ENCODE measurements around the gene GDF2.

The GDF2 gene

DNA sequence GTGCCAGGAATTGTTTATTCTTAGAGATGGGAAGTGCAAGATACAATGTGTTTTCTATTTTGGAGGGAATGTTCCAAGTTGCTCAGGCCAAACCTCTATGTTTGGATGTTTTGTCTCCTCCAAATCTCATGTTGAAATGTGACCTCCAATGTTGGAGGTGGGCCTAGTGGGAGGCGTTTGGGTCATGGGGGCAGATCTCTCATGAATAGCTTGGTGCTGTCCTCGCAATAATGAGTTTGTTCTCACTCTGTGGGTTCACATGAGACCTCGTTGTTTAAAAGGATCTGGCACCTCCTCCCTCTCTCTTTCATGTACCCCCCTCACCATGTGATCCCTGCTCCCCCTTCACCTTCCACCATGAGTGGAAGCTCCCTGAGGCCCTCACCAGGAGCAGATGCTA, 30.6 kb upstream of the GDF2 start:
- DNase-seq (ENCODE audit: low spot score), result no peak

GRCh38 chr10:47294057-47294456, 28.2 kb upstream of the GDF2 start:
- DNase-seq (ENCODE audit: low spot score), result no peak

DNA sequence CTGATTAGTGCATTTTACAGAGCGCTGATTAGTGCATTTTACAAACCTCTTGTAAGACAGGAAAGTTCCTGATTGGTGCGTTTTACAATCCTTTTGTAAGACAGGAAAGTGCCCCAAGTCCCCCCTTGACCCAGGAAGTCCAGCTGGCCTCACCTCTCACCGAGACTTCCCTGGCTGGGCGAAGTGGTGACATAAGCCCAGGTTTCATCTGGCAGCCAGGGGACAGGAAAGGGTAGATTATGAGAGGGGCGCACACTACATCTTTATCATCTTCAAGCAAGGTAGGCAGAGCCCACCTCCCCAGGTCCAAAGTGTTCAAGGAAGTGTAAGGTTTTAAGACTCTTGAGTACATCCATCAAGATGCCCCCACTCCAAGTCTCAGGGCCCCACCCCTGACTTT, 27.8 kb upstream of the GDF2 start:
- DNase-seq (ENCODE audit: low spot score), result no peak

GRCh38 chr10:47295411-47295810, 26.8 kb upstream of the GDF2 start:
- DNase-seq (ENCODE audit: low spot score), result no peak

DNA sequence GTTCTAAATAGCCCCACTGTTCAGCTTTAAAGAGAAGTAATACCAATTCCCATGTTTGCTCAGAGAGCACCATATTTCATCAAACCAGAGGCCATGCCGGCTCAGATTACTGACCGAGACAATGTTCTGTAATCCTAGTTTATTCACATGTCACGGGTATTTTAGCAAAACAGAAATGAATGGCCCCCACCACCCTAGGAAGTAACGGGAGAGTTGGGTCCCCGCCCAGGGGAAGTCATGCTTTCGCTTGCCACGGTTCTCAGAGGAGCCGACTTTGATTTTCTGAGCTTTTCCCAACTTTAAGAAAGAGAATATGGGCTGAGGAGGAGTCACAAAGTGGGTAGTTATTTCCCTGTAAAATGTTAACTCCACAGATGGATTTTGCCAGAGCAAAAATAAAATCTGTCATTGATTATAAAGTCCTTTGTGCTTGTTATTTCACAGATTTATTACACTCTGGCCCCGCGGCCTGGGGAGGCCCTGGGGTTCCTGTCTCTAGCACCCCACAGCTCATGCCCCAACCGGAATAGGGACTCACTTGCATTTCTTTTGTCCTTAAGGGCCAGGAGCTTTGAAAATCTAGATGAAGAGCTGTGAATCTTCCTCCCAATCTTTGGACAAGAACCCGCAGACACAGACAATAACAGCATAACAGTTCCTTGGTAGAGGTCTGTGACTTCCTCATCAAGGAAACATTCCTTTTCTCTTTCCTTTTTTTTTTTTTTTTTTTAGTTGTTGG, 25.9 kb upstream of the GDF2 start:
- DNase-seq (ENCODE audit: low spot score), result no peak

DNA sequence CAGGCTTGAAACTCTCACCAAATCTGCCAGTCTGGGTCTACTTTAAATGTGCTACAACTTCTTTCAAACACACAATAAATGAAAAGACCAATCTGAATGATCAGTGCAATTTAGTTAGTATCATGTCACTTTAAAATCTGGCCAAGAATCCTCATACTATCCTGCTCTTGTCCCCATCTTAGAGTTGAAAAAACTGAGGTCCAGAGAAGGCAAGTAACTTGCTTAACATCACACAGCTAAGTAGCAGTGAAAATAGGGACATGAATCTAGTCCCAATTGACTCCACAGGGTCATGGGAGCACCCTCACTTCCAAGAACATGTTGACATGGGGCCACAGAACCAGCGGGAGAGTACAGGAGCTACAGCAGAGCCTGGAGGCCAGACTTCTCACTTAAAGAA, 25.3 kb upstream of the GDF2 start:
- DNase-seq (ENCODE audit: low spot score), result no peak

DNA sequence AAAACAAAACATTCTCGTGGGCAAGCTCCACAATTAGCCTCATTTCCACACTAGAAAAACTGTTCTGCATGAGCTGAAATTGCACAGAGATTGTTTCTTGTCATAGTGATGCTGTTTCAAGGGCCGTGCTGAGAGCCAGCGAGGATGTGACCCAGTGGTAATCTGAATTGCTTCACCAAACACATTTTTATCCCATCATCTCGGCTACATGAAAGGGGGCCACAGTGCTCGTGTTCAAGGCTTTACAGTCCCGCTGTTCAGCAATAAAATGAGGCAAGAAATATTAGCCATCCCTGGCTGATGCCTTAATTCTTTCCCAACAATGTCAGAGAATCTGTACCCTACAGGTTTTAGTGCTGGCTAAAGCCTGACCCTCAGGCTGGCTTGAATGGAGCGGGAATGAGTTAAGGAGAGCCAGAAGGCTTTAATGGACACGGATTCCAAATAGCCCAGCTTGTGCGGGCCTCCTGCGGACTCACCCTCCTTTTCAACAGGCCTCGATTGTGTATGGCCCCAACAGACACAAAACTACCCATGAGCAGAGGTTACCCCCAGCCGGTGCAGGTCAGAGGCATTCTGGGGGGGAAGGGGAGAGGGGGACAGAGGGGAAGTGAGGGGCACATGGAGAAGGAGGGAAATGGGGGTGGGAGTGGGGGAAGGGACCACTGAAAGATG, 24.3 kb upstream of the GDF2 start:
- DNase-seq (ENCODE audit: low spot score), result no peak

- DNase-seq (ENCODE audit: low spot score), result no peak
Measured at GRCh38 chr10:47298715-47299114, 23.5 kb upstream of the GDF2 start.

- DNase-seq (ENCODE audit: low spot score), result peak; percentile 62
Measured at GRCh38 chr10:47299611-47300428, 22.4 kb upstream of the GDF2 start, which contains the start of gene GDF10. Gene GDF10 (plus strand): TSS chr10:47300197. CDS start chr10:47300652, 455 bp downstream.

DNA sequence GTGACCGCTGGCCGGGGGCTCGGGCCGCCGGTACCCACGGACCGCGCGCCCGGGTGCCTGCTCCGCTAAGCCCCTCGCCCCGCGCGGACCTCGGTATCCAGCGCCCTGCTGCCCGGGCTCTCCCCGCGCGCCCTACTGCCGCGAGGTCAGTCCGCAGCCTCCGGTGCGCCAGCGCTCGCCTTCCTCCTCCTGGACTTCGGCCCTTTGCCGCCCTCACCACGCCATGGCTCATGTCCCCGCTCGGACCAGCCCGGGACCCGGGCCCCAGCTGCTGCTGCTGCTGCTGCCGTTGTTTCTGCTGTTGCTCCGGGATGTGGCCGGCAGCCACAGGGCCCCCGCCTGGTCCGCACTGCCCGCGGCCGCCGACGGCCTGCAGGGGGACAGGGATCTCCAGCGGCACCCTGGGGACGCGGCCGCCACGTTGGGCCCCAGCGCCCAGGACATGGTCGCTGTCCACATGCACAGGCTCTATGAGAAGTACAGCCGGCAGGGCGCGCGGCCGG, 21.8 kb upstream of the GDF2 start:
- peak; percentile 69 for DNase-seq (ENCODE audit: low spot score)

- no peak for DNase-seq (ENCODE audit: low spot score)
Measured at GRCh38 chr10:47301833-47302232, 20.4 kb upstream of the GDF2 start.

DNA sequence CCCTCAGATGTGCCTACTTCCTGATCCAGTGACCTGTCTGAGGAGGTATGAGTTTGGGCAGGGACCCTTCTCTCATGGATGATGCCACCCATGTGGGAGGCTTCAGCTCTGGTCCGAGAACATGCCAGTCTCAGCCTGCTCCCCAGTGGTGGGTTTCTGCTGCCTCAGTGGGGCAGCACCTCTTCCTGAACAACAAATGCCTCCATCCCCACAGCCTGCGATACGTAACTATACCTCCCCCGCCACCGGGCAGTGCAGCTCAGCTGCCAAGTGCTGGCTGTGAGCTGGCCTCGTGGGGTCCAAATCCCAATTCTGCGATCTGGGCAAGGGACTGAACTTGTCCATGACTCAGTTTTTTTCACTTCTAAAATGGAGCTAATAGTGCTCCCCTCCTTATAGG, 19.1 kb upstream of the GDF2 start:
- no peak for DNase-seq (ENCODE audit: low spot score)

- DNase-seq (ENCODE audit: low spot score), result no peak
Measured at GRCh38 chr10:47303866-47304265, 18.4 kb upstream of the GDF2 start.

GRCh38 chr10:47305566-47305965, 16.7 kb upstream of the GDF2 start:
- DNase-seq (ENCODE audit: low spot score), result no peak

GRCh38 chr10:47306387-47307210, 15.7 kb upstream of the GDF2 start:
- DNase-seq (ENCODE audit: low spot score), result no peak

DNA sequence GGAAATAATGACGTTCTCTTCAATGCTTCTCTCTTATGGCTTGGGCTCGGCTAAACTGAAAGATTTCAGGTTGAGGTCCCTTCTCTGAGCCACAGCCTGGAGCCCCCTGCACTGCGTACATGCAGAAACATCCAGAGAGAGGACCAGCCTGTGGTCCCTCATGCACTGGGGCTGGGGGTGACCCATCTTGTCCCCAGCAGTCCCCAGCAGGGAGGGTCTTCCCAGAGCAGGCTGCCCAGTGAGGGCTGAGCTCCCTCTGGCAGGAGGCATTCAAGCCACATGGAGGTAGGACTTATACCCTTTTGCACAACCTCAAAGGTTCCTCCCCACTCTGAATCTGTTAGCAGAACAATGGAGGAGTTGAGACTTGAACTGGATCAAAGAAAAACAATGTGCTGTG, 14.9 kb upstream of the GDF2 start:
- no peak for DNase-seq (ENCODE audit: low spot score)

GRCh38 chr10:47308775-47309174, 13.5 kb upstream of the GDF2 start:
- no peak for DNase-seq (ENCODE audit: low spot score)

- DNase-seq (ENCODE audit: low spot score), result no peak
Measured at GRCh38 chr10:47309408-47310089, 12.7 kb upstream of the GDF2 start.

- no peak for DNase-seq (ENCODE audit: low spot score)
Measured at GRCh38 chr10:47310090-47310505, 12.2 kb upstream of the GDF2 start.

- no peak for DNase-seq (ENCODE audit: low spot score)
Measured at GRCh38 chr10:47311193-47311931, 10.9 kb upstream of the GDF2 start.

Data from ecto neural progenitor cell (in vitro differentiated cells).